Prostate gland (tissue), 2 donors: Measurements from ENCODE around the gene SUN3. TPM values are rescaled to one million over a fixed set of nuclear protein-coding genes. Genes with fewer than 3 reads are reported as not detected.

Experiments
- DNase-seq: peaks from one replicate; pipeline ENCODE4 v3.0.0-alpha.2; 2019; ENCODE audit warnings: low spot score
- H3K27ac ChIP-seq, 2 donors: fragments of 200-600 bp; sonication (generic); 2 replicates each; pipeline ENCODE4 v1.5.1; 2017 to 2019
- H3K27me3 ChIP-seq: fragments of 200-600 bp; sonication (generic); replicated peaks from 2 replicates; pipeline ENCODE4 v1.5.1; 2019; ENCODE audit not compliant: insufficient read depth
- H3K36me3 ChIP-seq, 2 donors: fragments of 200-600 bp; sonication (generic); 1 replicate in 1 of 2; 2 replicates in 1 of 2; pipeline versions ENCODE4 v1.5.1 to v1.8.1; 2017 to 2019
- H3K4me1 ChIP-seq: fragments of 200-600 bp; sonication (generic); replicated peaks from 2 replicates; pipeline ENCODE4 v1.5.1; 2019
- H3K4me3 ChIP-seq, 2 donors: fragments of 200-600 bp; sonication (generic); 2 replicates each; pipeline ENCODE4 v1.5.1; 2017 to 2019
- H3K9me3 ChIP-seq: fragments of 200-600 bp; sonication (generic); 2 replicates; pipeline ENCODE4 v1.5.1; 2017
- CTCF ChIP-seq, 4 experiments: fragments of 200-600 bp in 2 of 4; fragments of 450-650 bp in 2 of 4; sonication (generic) in 2 of 4; IDR thresholded peaks; 1 replicate in 3 of 4; 2 replicates in 1 of 4; pipeline ENCODE4 v1.5.1; 2016 to 2019; ENCODE audit warnings: antibody characterized with exemption in 4 of 4, mild to moderate bottlenecking in 2 of 4, moderate library complexity in 2 of 4
- POLR2A ChIP-seq: fragments of 450-650 bp; IDR thresholded peaks from one replicate; pipeline ENCODE4 v1.6.1; 2016; ENCODE audit warnings: antibody characterized with exemption, mild to moderate bottlenecking
- POLR2AphosphoS5 ChIP-seq: sonication (generic); formaldehyde crosslinking; IDR thresholded peaks from one replicate; pipeline ENCODE4 v1.6.1; 2017; ENCODE audit warnings: antibody characterized with exemption
- WGBS: methylation state at CpG from one replicate; pipeline ENCODE4 v1.1.5; 2018; 5-methylcytosine and 5-hydroxymethylcytosine counted together
- intact Hi-C: fragments of 100-400 bp; cut with DNase I; formaldehyde crosslinking; loops from one replicate; pipeline ENCODE4 v1.14.2; 2022
- total RNA-seq, 2 donors: library from RNA; depleted of rRNA; stranded (reverse); fragments of >200 nt; gene quantifications; one replicate each; pipeline ENCODE4 v1.1.0, GENCODE V29; 2016

SUN3 gene
- 1 to 10 TPM in 1 of 2 donors, not detected in 1; 4.5 TPM for total RNA-seq

- Histone ChIP-seq H3K4me3 (no peak within 1 kb of the TSS), H3K27me3 (no peaks in the 10 kb centered on the region), H3K27ac (no peak within 1 kb of the TSS), H3K36me3 (no peaks in the 10 kb centered on the region), H3K4me1 (no peaks in the 10 kb centered on the region), H3K9me3 (no peaks in the 10 kb centered on the region)
- DNase-seq, result no peak
- no peak for TF ChIP-seq POLR2A
- TF ChIP-seq CTCF (IDR thresholded peaks at IDR 0.05), result no peak
- no peak for TF ChIP-seq POLR2AphosphoS5
- 89% methylated on average over 6 of the region's 6 CpGs for WGBS
- intact Hi-C loops, result no loop called here
These were observed at the start of gene SUN3 for GRCh38 chr7:48028938-48029337. SUN3 (minus strand) TSS chr7:48029107; CDS start chr7:48028938, 169 bp downstream.

GRCh38 chr7:48078470-48078869, 49.6 kb upstream of the SUN3 start:
- H3K27me3 ChIP-seq, result no peaks in the 10 kb centered on the region
- no peaks in the 10 kb centered on the region for H3K36me3 ChIP-seq
- no peak for DNase-seq
- whole genome bisulfite sequencing, result 36% methylated on average over 2 of the region's 2 CpGs
- H3K4me1 ChIP-seq, result no peaks in the 10 kb centered on the region
- H3K27ac ChIP-seq, result no peak overlapping the region
- intact Hi-C loops, result no loop called here
- TF ChIP-seq CTCF (IDR thresholded peaks at IDR 0.05), result no peak
- no peak for TF ChIP-seq POLR2A
- no peak for TF ChIP-seq POLR2AphosphoS5
- H3K9me3 ChIP-seq, result no peaks in the 10 kb centered on the region
- no peak overlapping the region for H3K4me3 ChIP-seq

- Histone ChIP-seq H3K9me3 (no peaks in the 10 kb centered on the region), H3K4me1 (no peaks in the 10 kb centered on the region), H3K27ac (no peak overlapping the region), H3K36me3 (no peaks in the 10 kb centered on the region), H3K27me3 (no peaks in the 10 kb centered on the region), H3K4me3 (no peak overlapping the region)
- WGBS, result 67% methylated on average over 1 of the region's 1 CpG
- no peak for TF ChIP-seq CTCF (IDR thresholded peaks at IDR 0.05)
- TF ChIP-seq POLR2AphosphoS5, result no peak
- TF ChIP-seq POLR2A, result no peak
- no peak for DNase-seq
- intact Hi-C loops, result no loop called here
These were observed 48.5 kb upstream of the SUN3 start for GRCh38 chr7:48077423-48077822.

- Histone ChIP-seq H3K4me1 (no peaks in the 10 kb centered on the region), H3K36me3 (no peaks in the 10 kb centered on the region), H3K9me3 (no peaks in the 10 kb centered on the region), H3K27ac (no peak overlapping the region), H3K27me3 (no peaks in the 10 kb centered on the region), H3K4me3 (no peak overlapping the region)
- no peak for TF ChIP-seq POLR2AphosphoS5
- TF ChIP-seq CTCF (IDR thresholded peaks at IDR 0.05), result no peak
- no peak for TF ChIP-seq POLR2A
- DNase-seq, result no peak
- intact Hi-C loops, result no loop called here
These were observed 45.3 kb upstream of the SUN3 start for GRCh38 chr7:48074204-48074654.

GRCh38 chr7:48067475-48067874, 38.6 kb upstream of the SUN3 start:
- TF ChIP-seq CTCF (IDR thresholded peaks at IDR 0.05) (no peak), POLR2AphosphoS5 (no peak), POLR2A (no peak)
- WGBS, result 81% methylated on average over 2 of the region's 2 CpGs
- H3K36me3 ChIP-seq, result no peaks in the 10 kb centered on the region

More at GRCh38 chr7:48067475-48067874, 38.6 kb upstream of the SUN3 start:
- no peak for DNase-seq
- H3K27me3 ChIP-seq, result no peaks in the 10 kb centered on the region
- H3K4me3 ChIP-seq, result no peak overlapping the region
- H3K27ac ChIP-seq, result no peak overlapping the region
- no peaks in the 10 kb centered on the region for H3K4me1 ChIP-seq
- H3K9me3 ChIP-seq, result no peaks in the 10 kb centered on the region
- intact Hi-C loops, result no loop called here
